ENCODE results near the gene MYT1.

MYT1 gene

GRCh38 chr20:64158346-64159285, 5.6 kb upstream of the MYT1 start:
- FAIRE-seq (no peak), DNase-seq (ENCODE audit: insufficient read length, low spot score) (no peak)
- TF ChIP-seq POLR2A (IDR thresholded peaks at IDR 0.05; ENCODE audit: low read depth, low read length) (no peak), PAX5 (IDR thresholded peaks at IDR 0.05; ENCODE audit: insufficient read depth, low read length, severe bottlenecking) (no peak), POLR2AphosphoS5 (IDR thresholded peaks at IDR 0.05; ENCODE audit: low read depth, low read length) (no peak), SPI1 (IDR thresholded peaks at IDR 0.05; ENCODE audit: low read depth, low read length) (no peak), POU2F2 (IDR thresholded peaks at IDR 0.05; ENCODE audit: low read depth, low read length) (no peak)

- TF ChIP-seq POLR2AphosphoS5 (IDR thresholded peaks at IDR 0.05; ENCODE audit: low read depth, low read length) (no peak), PAX5 (IDR thresholded peaks at IDR 0.05; ENCODE audit: insufficient read depth, low read length, severe bottlenecking) (no peak), POLR2A (IDR thresholded peaks at IDR 0.05; ENCODE audit: low read depth, low read length) (no peak)
- no peak for DNase-seq (ENCODE audit: insufficient read length, low spot score)
- no peak for FAIRE-seq
Observed at GRCh38 chr20:64159286-64159680, 5.0 kb upstream of the MYT1 start.

- DNase-seq (ENCODE audit: insufficient read length, low spot score) (no peak), FAIRE-seq (no peak)
- TF ChIP-seq SPI1 (IDR thresholded peaks at IDR 0.05; ENCODE audit: low read depth, low read length) (no peak), POLR2AphosphoS5 (IDR thresholded peaks at IDR 0.05; ENCODE audit: low read depth, low read length) (no peak)
Observed at GRCh38 chr20:64159711-64160110, 4.5 kb upstream of the MYT1 start.

- DNase-seq (ENCODE audit: insufficient read length, low spot score) (no peak), FAIRE-seq (no peak)
Observed at GRCh38 chr20:64160118-64160517, 4.1 kb upstream of the MYT1 start.

GRCh38 chr20:64160526-64161355, 3.5 kb upstream of the MYT1 start:
- TF ChIP-seq TAF1 (IDR thresholded peaks at IDR 0.05; ENCODE audit: low read depth, low read length): no peak
- DNase-seq (ENCODE audit: insufficient read length, low spot score) (no peak), FAIRE-seq (no peak)

More at GRCh38 chr20:64160118-64160517, 4.1 kb upstream of the MYT1 start:
- TF ChIP-seq POLR2A (IDR thresholded peaks at IDR 0.05; ENCODE audit: low read depth, low read length): no peak
- TF ChIP-seq TAF1 (IDR thresholded peaks at IDR 0.05; ENCODE audit: low read depth, low read length): no peak
- TF ChIP-seq POLR2AphosphoS5 (IDR thresholded peaks at IDR 0.05; ENCODE audit: low read depth, low read length): no peak
- TF ChIP-seq SPI1 (IDR thresholded peaks at IDR 0.05; ENCODE audit: low read depth, low read length): no peak
- TF ChIP-seq PAX5 (IDR thresholded peaks at IDR 0.05; ENCODE audit: insufficient read depth, low read length, severe bottlenecking): no peak
- TF ChIP-seq POU2F2 (IDR thresholded peaks at IDR 0.05; ENCODE audit: low read depth, low read length): no peak

GRCh38 chr20:64161356-64162238, 2.7 kb upstream of the MYT1 start:
- TF ChIP-seq SPI1 (IDR thresholded peaks at IDR 0.05; ENCODE audit: low read depth, low read length) (no peak), POU2F2 (IDR thresholded peaks at IDR 0.05; ENCODE audit: low read depth, low read length) (no peak), TAF1 (IDR thresholded peaks at IDR 0.05; ENCODE audit: low read depth, low read length) (no peak)
- DNase-seq (ENCODE audit: insufficient read length, low spot score) (peak; percentile 61), FAIRE-seq (no peak)

GRCh38 chr20:64162239-64162910, 1.9 kb upstream of the MYT1 start:
- peak; percentile 93 for TF ChIP-seq SPI1 (IDR thresholded peaks at IDR 0.05; ENCODE audit: low read depth, low read length)
- TF ChIP-seq POU2F2 (IDR thresholded peaks at IDR 0.05; ENCODE audit: low read depth, low read length): no peak
- no peak for DNase-seq (ENCODE audit: insufficient read length, low spot score)
- FAIRE-seq: no peak

GRCh38 chr20:64163776-64164122, 503 bp upstream of the MYT1 start:
- no peak for TF ChIP-seq POLR2AphosphoS5 (IDR thresholded peaks at IDR 0.05; ENCODE audit: low read depth, low read length)
- no peak for FAIRE-seq
- no peak for DNase-seq (ENCODE audit: insufficient read length, low spot score)

- DNase-seq (ENCODE audit: insufficient read length, low spot score): no peak
- no peak for FAIRE-seq
- no peak for TF ChIP-seq POLR2A (IDR thresholded peaks at IDR 0.05; ENCODE audit: low read depth, low read length)
- TF ChIP-seq SPI1 (IDR thresholded peaks at IDR 0.05; ENCODE audit: low read depth, low read length): no peak
- TF ChIP-seq POU2F2 (IDR thresholded peaks at IDR 0.05; ENCODE audit: low read depth, low read length): no peak
- TF ChIP-seq TAF1 (IDR thresholded peaks at IDR 0.05; ENCODE audit: low read depth, low read length): no peak
- TF ChIP-seq POLR2AphosphoS5 (IDR thresholded peaks at IDR 0.05; ENCODE audit: low read depth, low read length): no peak
Observed at GRCh38 chr20:64165866-64166600, 1.8 kb downstream of the MYT1 start.
